22Rv1 (cell line): Measurements from ENCODE around the gene DHX36.

Experiments
- ZFX ChIP-seq: fragments of 450-650 bp; IDR thresholded peaks from 2 replicates; pipeline ENCODE4 v1.6.1; 2017; ENCODE audit warnings: antibody characterized with exemption, borderline replicate concordance
- TF ChIP-seq, protein P1 (sequence below): fragments of 450-650 bp; IDR thresholded peaks from 2 replicates; pipeline ENCODE4 v1.5.1; 2017; ENCODE audit warnings: mild to moderate bottlenecking

DNA sequence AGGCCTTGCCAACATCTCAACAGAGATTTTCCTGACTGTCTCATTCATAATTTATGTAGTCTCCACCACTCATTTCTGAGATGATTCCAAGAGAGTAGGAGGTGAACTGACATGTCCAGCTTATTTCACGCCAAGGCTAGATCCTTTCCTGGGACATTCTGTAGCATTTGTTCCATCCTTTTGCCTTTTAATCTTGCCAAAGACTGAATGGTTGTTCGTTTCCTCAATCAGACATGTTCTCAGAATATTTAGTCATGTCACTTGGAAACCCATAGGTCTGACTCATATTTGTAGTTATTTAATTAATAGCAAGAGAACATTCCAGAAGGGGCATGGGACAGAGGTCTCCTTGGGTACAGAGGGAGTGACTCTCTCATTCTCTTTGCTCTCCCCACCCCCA is 80.9 kb downstream of the DHX36 start:
- TF ChIP-seq, protein P1, sequence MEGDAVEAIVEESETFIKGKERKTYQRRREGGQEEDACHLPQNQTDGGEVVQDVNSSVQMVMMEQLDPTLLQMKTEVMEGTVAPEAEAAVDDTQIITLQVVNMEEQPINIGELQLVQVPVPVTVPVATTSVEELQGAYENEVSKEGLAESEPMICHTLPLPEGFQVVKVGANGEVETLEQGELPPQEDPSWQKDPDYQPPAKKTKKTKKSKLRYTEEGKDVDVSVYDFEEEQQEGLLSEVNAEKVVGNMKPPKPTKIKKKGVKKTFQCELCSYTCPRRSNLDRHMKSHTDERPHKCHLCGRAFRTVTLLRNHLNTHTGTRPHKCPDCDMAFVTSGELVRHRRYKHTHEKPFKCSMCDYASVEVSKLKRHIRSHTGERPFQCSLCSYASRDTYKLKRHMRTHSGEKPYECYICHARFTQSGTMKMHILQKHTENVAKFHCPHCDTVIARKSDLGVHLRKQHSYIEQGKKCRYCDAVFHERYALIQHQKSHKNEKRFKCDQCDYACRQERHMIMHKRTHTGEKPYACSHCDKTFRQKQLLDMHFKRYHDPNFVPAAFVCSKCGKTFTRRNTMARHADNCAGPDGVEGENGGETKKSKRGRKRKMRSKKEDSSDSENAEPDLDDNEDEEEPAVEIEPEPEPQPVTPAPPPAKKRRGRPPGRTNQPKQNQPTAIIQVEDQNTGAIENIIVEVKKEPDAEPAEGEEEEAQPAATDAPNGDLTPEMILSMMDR = no peak
- TF ChIP-seq ZFX = no peak
